ENCODE results near the gene MFSD6L.

GRCh38 chr17:8839410-8839935 lies 40.3 kb upstream of the MFSD6L start:
- TF ChIP-seq BCLAF1 (IDR thresholded peaks at IDR 0.05) (no peak), SIX5 (IDR thresholded peaks at IDR 0.05; ENCODE audit: low read depth, low read length, severe bottlenecking) (no peak), FOS (IDR thresholded peaks at IDR 0.05; ENCODE audit: borderline replicate concordance, extremely low read depth, insufficient read length) (no peak), CTCF (IDR thresholded peaks at IDR 0.05 in 2 of 3, conservative IDR thresholded peaks at IDR 0.05 in 1 of 3; ENCODE audit: control insufficient read depth in 2 of 3, extremely low read depth in 1 of 3, insufficient read depth in 1 of 3, low read depth in 3 of 3, low read length in 3 of 3) (no peak)
